NCI-H1048 (cell line): ENCODE measurements around the gene KIAA0930.
"Not testable (repeated sequence)": the region's sequence is repeated elsewhere in the genome, so short reads cannot be mapped to it uniquely, and the experiment has no call there.

ENCODE experiments used
- DNase-seq: peaks from one replicate; lab custom pipeline; 2025; lab: John Stamatoyannopoulos, UW

KIAA0930 gene

DNA sequence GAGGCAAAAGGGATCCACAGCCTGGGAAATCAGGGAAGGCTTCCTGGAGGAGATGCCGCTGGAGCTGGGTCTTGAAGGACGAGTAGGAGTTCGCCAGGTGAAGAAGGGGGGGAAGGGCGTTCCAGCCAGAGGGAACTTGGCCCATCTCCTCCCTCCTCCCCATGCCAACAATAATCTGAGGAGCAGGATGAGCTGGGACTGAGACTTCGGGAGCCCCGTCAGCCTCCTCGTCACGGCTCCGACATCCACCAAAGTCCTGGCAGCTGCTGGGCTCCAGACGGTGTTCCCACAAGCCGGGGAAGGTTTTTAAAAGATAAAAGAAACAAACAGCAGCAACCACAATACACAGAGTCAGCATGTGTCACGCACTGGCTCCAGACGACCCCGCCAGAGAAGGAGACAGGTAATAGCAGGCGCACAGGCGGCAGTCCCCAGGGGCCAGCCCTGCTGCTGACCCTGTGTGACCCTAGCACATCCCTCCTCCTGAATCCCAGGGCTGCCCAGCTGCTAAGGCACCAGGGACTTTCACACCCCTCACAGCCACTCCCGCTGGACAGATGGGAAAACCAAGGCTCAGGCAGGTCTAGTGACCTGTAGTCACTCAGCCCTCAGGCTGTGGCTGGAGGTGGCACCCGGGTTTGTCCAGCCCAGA is 39.7 kb downstream of the KIAA0930 start:
- no peak for DNase-seq

DNA sequence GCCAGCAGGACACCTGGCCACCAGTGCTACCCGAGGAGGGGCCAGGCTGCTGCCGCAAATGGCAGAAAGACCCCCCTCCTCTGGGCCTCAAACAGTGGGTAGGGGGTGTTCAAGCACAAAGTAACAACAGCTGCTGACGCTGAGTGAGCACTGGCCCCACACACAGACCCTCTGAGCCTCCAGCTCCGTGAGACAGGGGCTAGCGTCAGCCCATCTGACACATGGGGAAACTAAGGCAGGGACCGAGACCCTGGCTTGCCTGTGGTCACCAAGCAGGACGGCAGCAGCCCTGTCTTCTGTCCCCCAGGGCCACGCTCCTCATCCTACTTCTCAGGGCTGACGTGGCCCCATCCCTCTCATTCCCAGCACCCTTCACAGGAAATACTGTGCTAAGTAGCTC is 40.5 kb downstream of the KIAA0930 start:
- no peak for DNase-seq

DNA sequence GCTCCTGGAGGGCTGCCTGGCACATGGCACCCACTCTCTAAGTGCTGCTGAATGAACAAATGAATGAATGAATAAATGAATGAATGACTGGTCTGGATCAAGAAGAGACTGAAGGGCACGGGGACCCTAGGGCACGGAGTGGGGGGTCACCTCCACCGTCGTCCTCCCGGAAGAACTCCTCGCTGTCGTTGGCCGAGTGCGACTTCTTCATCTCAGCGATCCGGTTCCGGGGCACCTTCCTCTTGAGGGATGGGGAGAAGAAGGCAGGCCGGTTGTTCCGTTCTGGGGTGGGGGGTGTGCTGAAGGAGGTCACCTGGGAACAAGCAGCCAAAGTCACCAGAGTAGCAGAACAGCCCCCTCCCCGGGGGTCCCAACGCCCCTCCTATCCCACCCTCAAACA is 41.0 kb downstream of the KIAA0930 start:
- no peak for DNase-seq

DNA sequence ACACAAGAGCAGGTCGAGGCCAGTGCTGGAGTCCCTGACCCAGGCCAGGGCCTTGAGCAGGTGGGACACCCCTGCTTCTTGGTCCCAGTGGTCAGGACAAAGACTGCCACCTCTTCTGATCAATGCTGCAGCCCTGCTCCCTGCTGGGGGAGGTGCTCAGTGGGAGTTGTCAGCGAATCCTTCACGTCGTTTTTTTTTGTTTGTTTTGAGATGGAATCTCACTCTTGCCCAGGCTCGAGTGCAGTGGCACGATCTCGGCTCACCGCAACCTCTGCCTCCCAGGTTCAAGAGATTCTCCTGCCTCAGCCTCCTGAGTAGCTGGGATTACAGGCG is 42.3 kb downstream of the KIAA0930 start:
- DNase-seq: no peak

DNA sequence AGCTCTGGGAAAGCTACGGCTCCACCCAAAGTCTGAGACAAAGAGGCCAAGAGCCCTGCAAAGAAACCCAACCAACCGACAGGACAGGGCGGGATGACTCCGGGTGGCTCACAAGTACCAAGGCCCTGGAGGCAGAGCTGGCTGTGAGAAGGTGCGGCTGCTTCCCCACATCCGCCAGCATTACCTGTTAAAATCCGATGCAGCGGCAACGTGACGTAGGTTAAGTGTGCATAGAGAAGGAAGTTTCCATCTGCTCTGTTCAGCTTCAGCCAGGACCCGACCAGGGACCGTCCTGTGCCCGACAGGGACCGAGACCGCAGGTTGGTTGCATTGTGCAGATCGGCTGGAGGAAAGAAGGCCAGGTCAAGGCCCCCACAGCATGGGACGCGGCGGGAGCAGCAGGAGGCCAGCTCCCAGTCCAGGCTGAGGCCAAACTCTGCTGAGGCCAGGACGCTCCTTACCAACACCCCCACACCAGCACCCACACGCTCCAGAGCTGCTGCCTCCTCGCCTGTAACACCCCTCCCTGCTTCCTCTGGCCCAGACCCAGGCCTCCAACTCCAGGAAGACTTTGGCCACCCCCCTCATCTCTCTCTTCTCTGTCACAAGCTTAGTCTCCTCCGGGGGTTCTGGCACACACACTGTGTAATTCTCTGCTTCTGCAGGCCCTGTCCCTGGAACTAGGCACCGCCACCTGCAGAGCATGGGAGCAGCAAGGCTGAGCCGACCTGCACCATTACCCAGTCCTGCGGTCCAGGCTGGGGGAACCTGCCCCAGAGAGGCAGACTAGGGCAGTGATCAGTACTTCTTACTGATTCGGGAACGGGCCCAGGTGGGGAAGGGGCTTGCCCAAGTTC is 42.9 kb downstream of the KIAA0930 start:
- no peak for DNase-seq

DNA sequence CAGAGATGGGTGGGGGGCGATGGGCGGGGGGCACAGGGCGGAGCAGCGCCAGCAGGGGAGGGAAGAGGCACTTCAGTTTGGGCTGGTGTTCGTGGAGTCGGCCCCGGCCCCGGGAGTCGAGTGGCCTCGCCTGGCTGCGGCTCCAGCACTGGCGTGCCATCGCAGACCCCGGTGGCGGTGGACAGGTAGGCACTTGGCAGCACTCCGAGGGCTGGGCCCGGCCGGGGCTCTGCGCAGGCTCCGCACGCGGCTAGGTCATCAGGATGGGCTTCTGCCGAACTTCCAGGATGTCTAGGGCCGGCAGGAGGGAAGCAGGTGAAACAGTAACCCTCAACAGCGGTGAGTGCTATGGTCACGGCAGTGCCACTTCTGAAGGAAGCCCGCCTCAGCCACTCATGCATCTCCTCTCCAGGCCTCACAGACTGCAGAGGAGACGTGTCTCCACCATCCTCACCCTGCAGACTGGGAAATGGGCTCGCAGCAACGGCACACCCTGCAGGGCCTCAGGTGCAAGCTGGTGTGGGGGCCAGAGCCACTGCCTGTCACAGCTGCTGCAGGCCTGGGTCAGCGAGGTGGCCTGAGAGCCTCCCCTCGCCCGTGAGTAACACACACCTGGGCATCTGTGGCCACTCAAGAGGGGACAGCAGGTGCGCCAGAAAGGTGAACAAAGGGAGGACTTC is 43.6 kb downstream of the KIAA0930 start:
- no peak for DNase-seq

DNA sequence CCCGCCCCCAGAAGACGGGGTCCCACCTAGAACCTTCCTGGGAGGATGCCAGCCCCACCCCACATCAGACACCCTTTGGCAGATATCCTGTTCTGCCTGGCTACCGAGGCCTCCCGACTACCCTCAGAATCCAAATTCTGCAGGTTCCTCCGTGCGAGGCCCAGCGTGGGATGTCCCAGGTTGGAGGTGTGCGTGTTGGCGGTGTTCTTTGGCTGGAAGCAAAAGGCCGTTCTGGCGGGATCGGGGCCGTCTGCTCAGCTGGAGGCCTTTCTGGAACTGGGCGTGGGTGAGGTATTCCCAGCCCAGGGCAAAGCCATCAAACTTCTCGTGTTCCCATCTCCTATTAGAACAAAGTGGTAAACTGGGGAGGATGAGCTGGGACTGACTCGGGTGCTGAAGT is 44.4 kb downstream of the KIAA0930 start:
- no peak for DNase-seq

DNA sequence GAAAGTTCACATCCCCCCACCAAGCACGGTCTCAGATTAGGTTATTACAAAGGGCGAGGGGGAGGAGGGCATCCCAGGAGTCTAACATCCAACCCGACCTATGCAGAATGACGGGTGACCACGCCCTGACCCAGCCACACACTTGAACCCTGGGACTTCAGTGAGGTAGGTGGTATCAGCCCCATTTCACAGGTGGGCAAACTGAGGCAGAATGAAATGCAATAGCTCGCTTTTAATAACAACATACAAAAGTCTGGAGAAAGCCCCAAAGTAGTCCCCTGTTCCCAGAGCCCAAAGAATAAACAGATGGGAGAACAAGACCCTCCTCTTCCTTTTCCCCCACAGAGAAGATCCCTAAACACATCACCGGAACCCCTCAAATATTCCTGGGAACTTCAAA is 45.1 kb downstream of the KIAA0930 start:
- no peak for DNase-seq

DNA sequence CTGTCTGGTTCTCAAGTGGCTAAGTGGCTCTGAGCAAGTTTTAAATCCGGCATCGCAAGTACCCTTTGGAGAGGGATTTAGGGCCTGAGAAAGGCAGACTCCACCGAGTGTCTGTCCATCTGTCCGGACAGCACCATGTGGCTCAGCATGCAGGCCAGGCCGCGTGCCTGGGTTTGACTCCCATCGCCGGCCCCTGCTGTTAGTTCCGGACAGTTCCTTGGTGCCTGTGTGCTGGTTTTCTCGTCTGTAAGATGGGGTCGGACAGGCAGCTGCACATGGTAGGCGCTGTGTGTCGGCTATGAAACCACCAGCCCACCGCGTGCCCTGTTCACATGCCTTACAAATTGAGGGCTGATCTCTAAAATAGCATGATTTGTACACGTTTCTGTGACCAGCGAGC is 46.0 kb downstream of the KIAA0930 start:
- no peak for DNase-seq

DNA sequence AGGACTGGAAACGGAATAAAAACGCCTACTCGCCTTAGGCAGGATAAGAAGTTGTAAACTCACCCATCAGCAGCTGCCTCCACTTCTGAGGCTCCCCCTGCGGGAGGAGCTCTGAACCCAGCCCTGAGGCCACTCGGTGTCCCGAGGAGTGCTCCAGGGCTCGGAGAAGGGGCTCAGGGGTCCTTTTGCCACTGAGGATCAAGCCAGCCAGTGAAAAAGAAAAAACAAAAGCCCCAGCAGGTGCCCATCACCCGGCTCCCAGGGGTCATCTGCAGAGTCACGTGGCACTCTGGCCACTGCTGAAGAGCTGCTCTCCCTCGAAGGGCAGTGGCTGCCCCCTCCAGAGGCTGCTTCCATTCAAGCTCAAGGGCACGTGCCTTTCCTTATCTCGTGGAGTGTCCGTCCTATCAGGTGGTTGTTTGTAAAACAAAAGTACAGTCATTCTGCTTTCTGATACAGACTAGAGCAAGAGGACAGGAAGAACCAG is 48.0 kb downstream of the KIAA0930 start:
- DNase-seq: no peak

DNA sequence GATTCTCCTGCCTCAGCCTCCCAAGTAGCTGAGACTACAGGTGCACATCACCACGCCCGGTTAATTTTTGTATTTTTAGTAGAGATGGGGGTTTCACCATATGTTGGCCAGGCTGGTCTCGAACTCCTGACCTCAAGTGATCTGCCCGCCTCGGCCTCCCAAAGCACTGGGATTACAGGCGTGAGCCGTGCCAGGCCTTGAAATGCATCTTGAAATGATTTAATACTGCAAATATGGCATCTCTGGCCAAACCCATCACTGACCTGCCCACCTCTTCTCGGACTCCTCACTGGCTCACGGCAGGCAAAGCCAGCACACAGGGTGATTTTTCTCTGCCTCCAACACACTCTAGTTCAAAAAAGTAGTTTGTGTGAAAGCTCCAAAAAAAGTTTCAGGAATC is 48.9 kb downstream of the KIAA0930 start:
- DNase-seq: not testable (repeated sequence)

DNA sequence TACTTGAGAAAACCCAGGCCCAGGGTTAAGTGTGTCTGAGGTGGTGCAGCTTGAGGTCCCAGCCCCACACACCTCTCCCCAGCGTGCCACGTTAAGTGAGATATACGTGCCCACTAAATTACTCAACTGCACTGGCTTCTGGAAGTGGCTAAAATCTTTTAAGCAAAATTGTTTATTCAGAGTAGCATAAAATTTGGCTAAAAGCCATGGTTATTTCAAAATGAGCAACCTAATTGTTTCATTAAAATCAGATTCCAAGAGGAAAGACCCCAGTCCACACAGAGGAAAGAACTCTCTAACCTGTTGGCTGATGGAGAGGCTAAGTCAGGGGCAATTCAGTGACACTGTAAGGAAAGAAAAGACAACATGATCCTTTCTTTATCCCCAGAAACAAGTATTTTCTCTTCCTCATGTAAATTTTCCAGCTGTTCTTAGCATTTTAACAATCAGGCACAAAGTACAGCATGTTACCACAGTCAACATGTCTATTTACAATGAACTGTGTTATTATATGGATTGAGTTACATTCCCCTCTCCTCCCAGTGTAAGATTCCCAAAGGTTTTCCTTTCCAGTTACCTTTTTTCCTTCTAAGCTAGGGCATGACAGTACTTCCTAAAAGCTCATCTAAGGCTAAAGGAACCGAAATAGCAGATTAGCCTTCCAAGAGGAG is 50.4 kb downstream of the KIAA0930 start:
- no peak for DNase-seq

DNA sequence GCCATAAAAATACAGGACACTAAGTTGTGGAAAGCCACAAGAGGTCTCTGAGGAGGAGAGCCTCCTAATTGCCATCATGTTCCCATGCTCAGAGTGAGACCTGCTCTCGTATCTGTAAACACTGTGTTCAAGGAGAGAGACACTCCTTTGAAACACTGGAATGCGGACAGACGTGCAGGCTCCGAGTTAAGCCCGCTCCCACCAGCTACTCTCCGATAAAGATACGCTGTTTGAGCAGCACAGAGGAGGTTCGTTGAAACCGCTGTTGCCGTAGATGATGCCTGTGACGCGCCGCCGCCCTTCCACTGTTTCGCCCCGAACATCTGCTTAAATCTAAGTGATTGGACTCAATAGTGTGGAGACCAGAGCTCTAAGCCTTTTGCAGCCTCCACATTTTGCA is 51.9 kb downstream of the KIAA0930 start:
- DNase-seq: no peak

DNA sequence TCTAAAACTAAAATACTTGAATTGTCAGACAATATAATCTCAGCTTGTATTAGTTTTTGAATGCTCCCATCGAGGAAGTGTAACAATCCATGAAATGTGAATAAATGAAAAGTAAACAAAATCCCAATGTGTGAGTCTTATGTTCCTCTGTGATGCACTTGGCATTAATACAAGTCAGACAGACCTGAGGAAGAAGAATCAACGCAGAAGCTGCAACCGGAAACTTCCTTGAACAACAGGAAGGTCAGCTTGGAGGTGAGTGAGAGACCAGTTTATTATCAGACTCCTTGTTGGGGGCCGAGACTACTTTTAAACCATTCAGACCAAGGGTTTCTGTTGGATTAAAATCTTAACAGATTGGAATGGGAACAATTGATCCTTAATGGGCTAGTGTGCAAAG is 52.8 kb downstream of the KIAA0930 start:
- DNase-seq: no peak

DNA sequence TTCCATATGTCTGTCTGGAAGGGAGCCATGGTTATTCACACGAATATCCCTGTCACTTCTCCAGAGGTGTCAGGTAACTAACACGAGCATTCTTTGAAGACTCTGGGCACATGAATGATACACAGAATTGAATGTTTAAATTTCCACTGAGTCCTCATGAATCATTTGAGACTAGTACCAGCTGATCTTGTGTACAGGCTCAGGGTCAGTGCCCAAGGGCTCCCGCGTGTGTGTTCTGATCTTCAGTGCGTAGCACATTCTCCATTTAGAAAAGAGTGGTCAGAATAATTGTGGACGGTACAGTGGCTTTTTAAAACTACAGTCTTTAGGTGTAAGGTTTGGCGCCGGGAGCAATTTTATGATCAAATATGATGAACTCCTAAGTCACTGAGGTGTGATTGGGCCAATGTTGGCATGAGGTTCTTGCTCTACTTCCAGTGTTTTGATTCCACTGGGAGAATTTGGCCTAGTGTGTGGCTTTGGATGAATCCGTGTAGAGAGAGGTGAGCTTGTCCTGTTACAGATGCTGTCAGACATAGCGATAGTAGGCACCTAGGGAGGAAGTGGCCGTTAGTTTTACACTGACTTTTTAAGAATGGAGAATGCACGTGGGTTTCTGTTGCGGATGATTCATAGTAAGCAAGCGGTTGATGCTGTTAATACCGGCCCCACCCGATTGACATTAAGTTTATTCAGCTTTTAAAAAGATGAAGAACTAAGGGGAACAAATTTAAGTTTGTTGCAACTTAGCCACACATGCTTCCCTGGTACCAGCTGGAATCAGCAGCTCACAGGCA is 54.8 kb downstream of the KIAA0930 start:
- no peak for DNase-seq

DNA sequence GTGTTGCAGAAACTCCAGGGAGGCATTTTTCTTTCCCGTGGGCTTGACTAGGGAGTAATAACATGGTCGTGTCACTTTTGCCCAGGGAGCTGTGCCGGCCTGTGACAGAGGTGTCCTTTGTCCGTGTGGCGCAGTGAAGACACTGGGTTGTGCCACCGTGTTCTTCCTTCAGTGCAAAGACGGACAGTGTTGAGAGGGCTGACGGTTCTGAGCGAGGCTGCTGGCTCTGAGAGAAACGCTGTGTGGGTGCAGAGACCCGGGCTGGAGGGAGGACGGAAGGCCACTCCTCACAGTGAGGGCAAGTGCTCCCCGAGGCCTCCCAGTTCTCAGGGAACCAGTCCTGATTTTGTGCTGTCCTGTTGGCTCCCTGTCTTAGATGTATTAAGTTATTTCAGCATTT is 56.7 kb downstream of the KIAA0930 start:
- no peak for DNase-seq

DNA sequence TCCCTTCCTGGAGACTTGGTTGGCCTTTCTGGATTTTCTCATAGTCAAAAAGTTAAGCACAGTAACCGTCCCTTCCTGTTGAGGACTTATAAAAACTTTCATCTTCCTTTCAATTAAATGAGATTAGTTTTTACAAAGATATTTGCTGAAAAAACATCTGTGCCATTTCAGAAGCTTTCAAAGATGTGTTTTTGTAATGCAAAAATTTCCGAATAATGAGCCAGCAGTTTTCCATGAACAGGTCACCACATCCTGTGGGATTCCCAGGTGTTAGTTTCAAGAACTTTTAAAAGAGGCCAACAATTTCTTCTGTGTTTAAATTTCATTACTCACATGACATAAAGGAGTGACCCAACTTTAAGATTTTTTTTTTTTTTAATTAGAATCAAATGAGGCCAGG is 58.9 kb downstream of the KIAA0930 start:
- no peak for DNase-seq

DNA sequence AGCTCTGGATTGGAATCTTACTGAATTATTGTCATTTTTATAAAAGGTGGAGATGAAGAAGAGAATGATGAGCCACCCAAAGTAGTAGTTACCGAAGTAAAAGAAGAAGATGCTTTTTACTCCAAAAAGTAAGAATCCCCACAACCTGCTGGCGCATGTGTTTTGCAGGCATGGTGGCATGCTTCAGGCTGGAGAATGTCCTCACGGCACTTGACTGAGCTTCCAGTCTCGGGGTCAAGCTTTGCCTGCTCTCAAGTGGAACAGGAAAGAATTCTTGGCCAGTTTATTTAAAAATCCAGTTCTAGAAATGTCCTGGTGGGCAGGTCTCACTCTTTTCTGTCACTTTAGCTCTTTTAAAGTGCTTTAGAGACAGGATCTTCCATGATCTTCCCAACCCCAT is 59.5 kb downstream of the KIAA0930 start:
- DNase-seq: no peak

DNA sequence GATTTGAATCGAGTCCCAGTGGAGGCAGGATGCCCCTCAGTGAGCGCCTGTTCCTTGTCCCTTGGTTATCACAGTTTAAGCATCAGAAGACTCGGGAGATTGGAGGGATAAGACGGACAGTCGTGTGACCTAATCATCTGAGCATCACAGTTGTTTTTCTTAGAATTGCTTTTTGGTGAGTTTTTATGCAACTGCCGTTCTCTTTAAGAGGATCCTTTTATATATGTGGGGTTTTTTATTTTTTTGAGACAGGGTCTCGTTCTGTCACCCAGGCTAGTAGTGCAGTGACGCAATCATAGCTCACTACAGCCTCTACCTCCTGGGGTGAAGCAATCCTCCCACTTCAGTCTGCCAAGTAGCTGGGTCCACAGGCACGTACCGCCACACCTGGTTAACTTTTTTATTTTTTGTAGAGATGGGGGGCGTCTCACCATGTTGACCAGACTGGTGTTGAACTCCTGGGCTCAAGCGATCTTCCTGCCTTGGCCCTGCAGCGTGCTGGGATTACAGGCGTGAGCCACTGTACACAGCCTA is 60.5 kb downstream of the KIAA0930 start:
- DNase-seq: no peak

DNA sequence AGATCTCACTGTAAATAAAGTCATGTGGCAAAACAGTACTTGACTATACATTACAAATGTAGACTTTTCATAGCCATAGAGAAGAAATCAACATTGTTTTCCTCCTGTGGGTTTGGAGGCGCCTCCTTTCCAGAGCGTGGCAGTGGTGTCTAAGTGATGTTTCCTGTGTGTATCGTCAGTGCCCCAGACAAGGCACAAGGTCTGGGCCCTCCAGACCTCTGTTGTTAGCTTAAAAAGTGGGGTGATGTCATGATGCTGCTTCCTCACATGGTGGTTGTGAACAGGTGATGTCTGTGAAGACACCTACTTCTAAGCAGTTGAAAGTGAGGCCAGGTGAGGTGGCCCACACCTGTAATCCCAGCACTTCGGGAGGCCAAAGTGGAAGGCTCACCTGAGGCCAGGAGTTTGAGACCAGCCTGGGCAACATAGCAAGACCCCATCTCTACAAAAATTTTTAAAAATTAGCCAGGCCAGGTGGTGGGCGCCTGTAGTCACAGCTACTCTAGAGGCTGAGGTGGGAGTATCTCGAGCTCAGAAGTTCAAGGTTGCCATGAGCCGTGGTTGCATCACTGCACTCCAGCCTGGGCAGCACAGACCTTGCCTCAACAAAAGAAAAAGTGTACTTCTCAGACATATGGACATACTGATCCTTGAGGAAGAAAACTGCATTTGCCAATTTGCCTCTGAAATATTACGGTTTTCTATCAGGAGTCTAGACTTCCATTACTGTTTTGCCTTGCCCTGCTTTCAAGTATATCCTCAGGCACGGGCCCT is 61.2 kb downstream of the KIAA0930 start:
- DNase-seq: no peak
